Endothelial cell of umbilical vein (primary cell): ENCODE results near the gene CFAP107.

ENCODE experiments used
- MYC ChIP-seq: IDR thresholded peaks from one replicate; pipeline ENCODE4 v1.6.1; 2011; ENCODE audit warnings: mild to moderate bottlenecking, low read depth, low read length
- POLR2A ChIP-seq: IDR thresholded peaks from 2 replicates; pipeline ENCODE4 v1.6.1; 2012; ENCODE audit warnings: low read depth, mild to moderate bottlenecking, control low read depth, low read length
- POLR2AphosphoS5 ChIP-seq: IDR thresholded peaks from 2 replicates; pipeline ENCODE4 v1.6.1; 2012; ENCODE audit warnings: low read depth, mild to moderate bottlenecking, control low read depth, low read length, moderate library complexity; ENCODE audit not compliant: insufficient read depth
- TF ChIP-seq, protein P1 (sequence below), 2 donors: IDR thresholded peaks; 1 replicate in 1 of 2; 2 replicates in 1 of 2; pipeline ENCODE4 v1.5.1; 2011; ENCODE audit warnings: low read length in 2 of 2, mild to moderate bottlenecking in 2 of 2, moderate library complexity in 2 of 2, control low read depth in 1 of 2, inconsistent platforms in 1 of 2, low read depth in 1 of 2; ENCODE audit not compliant: insufficient read depth in 1 of 2; ENCODE audit errors: extremely low read depth in 1 of 2

DNA sequence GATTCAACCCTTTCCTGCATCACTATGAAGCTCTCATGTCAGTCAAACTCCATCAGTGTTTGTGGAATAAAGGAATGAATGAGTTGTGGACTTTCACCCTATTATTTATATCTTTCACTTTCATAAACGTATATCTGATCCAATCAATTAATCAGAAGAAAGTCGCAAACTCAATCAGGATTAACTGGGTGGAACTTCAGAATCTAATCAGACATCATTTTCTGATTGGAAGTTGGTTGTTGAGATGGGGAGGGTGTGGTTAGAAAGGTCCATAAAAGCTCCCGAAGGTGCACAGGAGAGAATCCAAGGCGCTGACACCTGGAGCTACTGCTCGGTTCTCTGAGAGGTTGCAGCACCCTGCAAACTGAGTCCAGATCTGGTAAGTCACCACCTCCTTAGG is 27.4 kb downstream of the CFAP107 start, which contains the start of gene PRAMEF12:
- TF ChIP-seq POLR2A (no peak), POLR2AphosphoS5 (no peak), MYC (no peak)
- TF ChIP-seq, protein P1, sequence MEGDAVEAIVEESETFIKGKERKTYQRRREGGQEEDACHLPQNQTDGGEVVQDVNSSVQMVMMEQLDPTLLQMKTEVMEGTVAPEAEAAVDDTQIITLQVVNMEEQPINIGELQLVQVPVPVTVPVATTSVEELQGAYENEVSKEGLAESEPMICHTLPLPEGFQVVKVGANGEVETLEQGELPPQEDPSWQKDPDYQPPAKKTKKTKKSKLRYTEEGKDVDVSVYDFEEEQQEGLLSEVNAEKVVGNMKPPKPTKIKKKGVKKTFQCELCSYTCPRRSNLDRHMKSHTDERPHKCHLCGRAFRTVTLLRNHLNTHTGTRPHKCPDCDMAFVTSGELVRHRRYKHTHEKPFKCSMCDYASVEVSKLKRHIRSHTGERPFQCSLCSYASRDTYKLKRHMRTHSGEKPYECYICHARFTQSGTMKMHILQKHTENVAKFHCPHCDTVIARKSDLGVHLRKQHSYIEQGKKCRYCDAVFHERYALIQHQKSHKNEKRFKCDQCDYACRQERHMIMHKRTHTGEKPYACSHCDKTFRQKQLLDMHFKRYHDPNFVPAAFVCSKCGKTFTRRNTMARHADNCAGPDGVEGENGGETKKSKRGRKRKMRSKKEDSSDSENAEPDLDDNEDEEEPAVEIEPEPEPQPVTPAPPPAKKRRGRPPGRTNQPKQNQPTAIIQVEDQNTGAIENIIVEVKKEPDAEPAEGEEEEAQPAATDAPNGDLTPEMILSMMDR (IDR thresholded peaks at IDR 0.05; ENCODE audit: extremely low read depth in 1 of 2, insufficient read depth in 1 of 2, low read depth in 1 of 2, low read length in 2 of 2), result no peak
